GM20431 (cell line): ENCODE results near the gene DENND4B.
"Not testable (repeated sequence)": the region's sequence is repeated elsewhere in the genome, so short reads cannot be mapped to it uniquely, and the experiment has no call there.

Experiments used
- in situ Hi-C: fragments of 300-500 bp; cut with MseI, MboI; formaldehyde crosslinking; loops from one replicate; pipeline ENCODE4 v1.15.0; 2020; ENCODE audit warnings: low sequenced_read_pairs; ENCODE audit not compliant: unreplicated experiment

The DENND4B gene

GRCh38 chr1:153906396-153906795 lies 40.1 kb downstream of the DENND4B start:
- in situ Hi-C loops: no loop called here

DNA sequence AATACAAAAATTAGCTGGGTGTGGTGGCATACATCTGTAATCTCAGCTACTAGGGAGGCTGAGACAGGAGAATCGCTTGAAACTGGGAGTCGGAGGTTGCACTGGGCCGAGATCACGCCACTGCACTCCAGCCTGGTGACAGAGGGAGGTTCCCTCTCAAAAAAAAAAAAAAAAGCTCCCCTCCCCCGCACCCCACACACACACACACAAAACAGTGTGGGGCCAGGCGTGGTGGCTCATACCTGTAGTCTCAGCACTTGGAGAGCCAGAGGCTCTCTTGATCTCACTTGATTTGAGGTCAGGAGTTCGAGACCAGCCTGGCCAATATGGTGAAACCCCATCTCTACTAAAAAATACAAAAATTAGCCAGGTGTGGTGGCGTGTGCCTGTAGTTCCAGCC lies 40.6 kb downstream of the DENND4B start:
- in situ Hi-C loops: not testable (repeated sequence)

GRCh38 chr1:153903841-153904455 lies 42.6 kb downstream of the DENND4B start:
- in situ Hi-C loops: no loop called here

DNA sequence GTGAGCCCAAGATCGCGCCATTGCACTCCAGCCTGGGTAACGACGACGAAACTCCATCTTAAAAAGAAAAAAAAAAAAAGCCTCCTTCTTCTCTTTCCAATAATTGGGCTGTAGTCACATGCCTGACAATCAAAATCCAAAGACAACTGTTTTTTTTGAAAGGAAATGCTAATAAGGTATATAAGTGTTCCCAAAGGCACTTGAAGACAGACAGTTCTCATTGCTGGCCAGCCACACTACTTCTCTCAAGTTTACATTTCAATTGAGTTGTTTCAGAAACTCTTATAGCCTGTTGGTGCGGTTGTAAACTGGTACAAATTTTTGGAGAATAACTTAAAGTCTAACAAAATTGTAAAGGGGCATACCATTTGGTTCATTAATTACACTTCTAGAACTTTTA lies 47.0 kb downstream of the DENND4B start:
- in situ Hi-C loops: no loop called here

- in situ Hi-C loops: not testable (repeated sequence)
Measured at GRCh38 chr1:153895866-153896265, 50.7 kb downstream of the DENND4B start.

DNA sequence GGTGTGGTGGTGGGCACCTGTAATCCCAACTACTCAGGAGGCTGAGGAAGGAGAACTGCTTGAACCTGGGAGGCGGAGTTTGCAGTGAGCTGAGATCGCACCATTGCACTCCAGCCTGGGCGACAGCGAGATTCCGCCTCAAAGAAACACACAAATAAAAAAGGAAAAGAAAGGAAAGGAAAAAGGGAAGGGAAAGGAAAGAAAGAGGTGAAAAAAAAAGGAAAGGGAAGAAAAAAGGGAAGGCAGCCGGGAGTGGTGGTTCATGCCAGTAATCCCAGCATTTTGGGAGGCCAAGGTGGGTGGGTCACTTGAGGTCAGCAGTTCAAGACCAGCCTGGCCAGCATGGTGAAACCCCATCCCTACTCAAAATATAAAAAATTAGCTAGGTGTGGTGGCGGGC lies 55.5 kb downstream of the DENND4B start:
- in situ Hi-C loops: not testable (repeated sequence)

- in situ Hi-C loops: no loop called here
Measured at GRCh38 chr1:153888533-153888932, 58.0 kb downstream of the DENND4B start.

DNA sequence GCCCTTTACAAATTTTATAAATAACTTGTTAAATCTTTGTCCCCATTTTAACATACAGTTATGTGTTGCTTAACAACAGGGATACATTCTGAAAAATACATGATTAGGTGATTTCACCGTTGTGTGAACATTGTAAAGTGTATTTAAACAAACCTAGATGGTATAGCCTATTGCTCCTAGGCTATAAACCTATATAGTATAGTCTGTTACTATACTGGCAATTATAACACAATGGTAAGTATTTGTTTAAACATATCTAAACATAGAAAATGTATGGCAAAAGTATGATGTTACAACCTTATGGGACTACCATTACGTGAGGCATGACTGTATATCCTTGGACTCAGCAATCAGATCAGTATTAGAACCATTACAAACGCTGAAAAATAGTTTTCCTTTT lies 60.4 kb downstream of the DENND4B start:
- in situ Hi-C loops: no loop called here

GRCh38 chr1:153883223-153883622 lies 63.3 kb downstream of the DENND4B start:
- in situ Hi-C loops: no loop called here

DNA sequence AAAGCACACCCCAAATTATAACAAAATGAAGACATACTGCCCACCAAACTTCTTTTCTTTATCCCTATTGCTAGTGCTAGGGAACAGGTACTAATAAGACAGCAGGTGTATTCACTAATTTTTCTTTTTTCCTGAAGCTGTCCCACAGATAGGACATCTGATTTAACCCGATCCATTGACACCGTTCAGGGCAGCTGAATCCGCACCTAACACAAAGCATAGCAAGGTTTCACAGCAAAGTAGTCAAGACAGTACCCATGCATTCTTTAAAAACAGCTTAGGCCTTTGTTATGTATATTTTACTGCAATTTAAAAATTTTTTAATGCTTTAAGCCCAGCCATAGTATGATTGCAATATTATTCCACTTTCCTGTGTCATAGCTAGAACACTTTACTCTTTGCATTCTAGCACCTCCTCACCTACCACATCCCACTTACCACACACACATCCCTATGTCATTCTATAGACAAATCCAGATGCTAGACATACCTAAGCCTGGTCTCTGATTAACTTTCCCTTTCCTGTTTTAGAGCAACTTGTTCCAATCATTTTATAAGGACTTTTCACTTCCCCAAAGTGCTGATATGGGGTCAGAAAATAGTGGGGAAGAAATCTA lies 64.1 kb downstream of the DENND4B start:
- in situ Hi-C loops: no loop called here

GRCh38 chr1:153881751-153882150 lies 64.8 kb downstream of the DENND4B start:
- in situ Hi-C loops: no loop called here

DNA sequence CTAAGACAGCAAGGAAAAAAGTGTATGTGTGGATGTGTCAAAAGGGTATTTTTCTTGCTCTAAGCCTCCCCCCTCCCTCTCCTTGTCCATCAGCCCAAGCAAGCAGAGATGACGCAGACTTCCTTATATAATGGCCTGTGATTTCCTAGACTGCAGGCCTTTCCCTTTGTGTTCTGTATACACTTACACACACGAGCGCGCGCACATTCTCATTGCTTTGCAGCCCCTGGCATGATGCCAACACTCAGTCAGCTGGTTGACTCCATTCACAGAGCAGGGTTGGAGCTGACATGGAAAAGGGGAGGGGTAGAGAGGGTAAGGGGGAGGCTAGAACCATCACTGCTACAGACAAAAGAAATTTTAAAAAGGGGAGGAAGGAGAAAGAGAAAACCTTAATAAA lies 65.6 kb downstream of the DENND4B start:
- in situ Hi-C loops: no loop called here

DNA sequence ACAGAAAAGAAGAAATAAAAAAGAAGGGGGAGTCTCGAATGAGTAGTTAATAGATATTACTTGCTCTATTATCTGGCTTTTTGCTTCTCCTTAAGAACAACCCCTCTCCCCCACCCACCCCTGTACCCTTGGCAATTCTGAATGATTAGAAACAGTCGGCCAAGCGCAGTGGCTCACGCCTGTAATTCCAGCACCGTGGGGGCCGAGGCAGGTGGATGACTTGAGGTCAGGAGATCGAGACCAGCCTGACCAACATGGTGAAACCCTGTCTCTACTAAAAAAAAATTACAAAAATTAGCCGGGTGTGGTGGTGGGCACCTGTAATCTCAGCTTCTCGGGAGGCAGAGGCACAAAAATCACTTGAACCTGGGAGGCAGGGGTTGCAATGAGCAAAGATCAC lies 66.5 kb downstream of the DENND4B start:
- in situ Hi-C loops: no loop called here
